Activated CD8-positive, alpha-beta memory T cell treated with anti-CD3 and anti-CD28 coated beads for 1 hour (primary cell): ENCODE data around the gene FBXL14.

Source experiments
- DNase-seq, 2 donors: peaks; one replicate each; pipeline ENCODE4 v3.0.0-alpha.2; 2020; ENCODE audit warnings: low read depth in 1 of 2; ENCODE audit errors: extremely low read depth in 1 of 2

Gene FBXL14

GRCh38 chr12:1517734-1518525, 76.5 kb downstream of the FBXL14 start:
- DNase-seq = no peak

- DNase-seq = no peak
Observed at GRCh38 chr12:1517007-1517406, 77.4 kb downstream of the FBXL14 start.
